Measurements from ENCODE around the gene TTN.

GRCh38 chr2:178844269-178844668, 37.0 kb upstream of the TTN start:
- TF ChIP-seq POLR2A (IDR thresholded peaks at IDR 0.05) (no peak), CTCF (IDR thresholded peaks at IDR 0.05) (no peak)
